NCI-H524 treated with DMSO at 0.1 percent for 48 hours (cell line): Measurements from ENCODE around the gene EME2.
"Not testable (repeated sequence)": the region's sequence is repeated elsewhere in the genome, so short reads cannot be mapped to it uniquely, and the experiment has no call there.

Source experiments
- DNase-seq: peaks from one replicate; lab custom pipeline; 2025; lab: John Stamatoyannopoulos, UW

The EME2 gene

GRCh38 chr16:1791256-1791942, 18.8 kb downstream of the EME2 start:
- no peak for DNase-seq

- DNase-seq: no peak
These were observed 19.6 kb downstream of the EME2 start for GRCh38 chr16:1791943-1792812.

GRCh38 chr16:1792836-1793577, 20.4 kb downstream of the EME2 start:
- DNase-seq: no peak

- DNase-seq: no peak
These were observed 21.1 kb downstream of the EME2 start, which contains the start of gene IGFALS for GRCh38 chr16:1793578-1794220. Gene IGFALS, minus strand, starts transcription at chr16:1793705. Its CDS starts 53 bp downstream, at chr16:1793652.

- no peak for DNase-seq
These were observed 21.7 kb downstream of the EME2 start for GRCh38 chr16:1794221-1794871.

GRCh38 chr16:1794908-1795666, 22.5 kb downstream of the EME2 start:
- DNase-seq: no peak

- not testable (repeated sequence) for DNase-seq
These were observed 26.7 kb downstream of the EME2 start for GRCh38 chr16:1799263-1799662.

GRCh38 chr16:1800701-1801100, 28.1 kb downstream of the EME2 start:
- DNase-seq: no peak

- no peak for DNase-seq
These were observed 35.0 kb downstream of the EME2 start for GRCh38 chr16:1807626-1808025.

- no peak for DNase-seq
These were observed 36.1 kb downstream of the EME2 start for GRCh38 chr16:1808691-1809090.

- DNase-seq: no peak
These were observed 36.7 kb downstream of the EME2 start for GRCh38 chr16:1809281-1809801.

- DNase-seq: no peak
These were observed 37.5 kb downstream of the EME2 start for GRCh38 chr16:1810106-1810505.

GRCh38 chr16:1810536-1810935, 37.9 kb downstream of the EME2 start:
- no peak for DNase-seq

- DNase-seq: peak; percentile 33
These were observed 40.1 kb downstream of the EME2 start for GRCh38 chr16:1812732-1813163.

- DNase-seq: no peak
These were observed 42.9 kb downstream of the EME2 start for GRCh38 chr16:1815461-1815860.

- DNase-seq: no peak
These were observed 44.0 kb downstream of the EME2 start for GRCh38 chr16:1816396-1817275.

- DNase-seq: no peak
These were observed 44.6 kb downstream of the EME2 start for GRCh38 chr16:1817276-1817589.

GRCh38 chr16:1817716-1818115, 45.1 kb downstream of the EME2 start:
- no peak for DNase-seq

GRCh38 chr16:1818204-1818872, 45.7 kb downstream of the EME2 start:
- DNase-seq: no peak
